ENCODE data around the gene KRTCAP3.
"Not testable (repeated sequence)": the region's sequence is repeated elsewhere in the genome, so short reads cannot be mapped to it uniquely, and the experiment has no call there.

The KRTCAP3 gene

GRCh38 chr2:27409321-27410073 is 32.7 kb upstream of the KRTCAP3 start, which contains the start of gene PPM1G:
TSS of gene PPM1G (minus strand) at chr2:27409591. CDS start at chr2:27409422, 169 bp downstream.
- no peak for TF ChIP-seq CTCF (conservative IDR thresholded peaks at IDR 0.05; ENCODE audit: low read length)
- peak within 1 kb of the TSS; percentile 88 for H3K4me3 ChIP-seq (ENCODE audit: low read length)
- peak; percentile 89 for DNase-seq (ENCODE audit: low read depth)

GRCh38 chr2:27412419-27413152 is 29.6 kb upstream of the KRTCAP3 start:
- TF ChIP-seq CTCF (conservative IDR thresholded peaks at IDR 0.05; ENCODE audit: low read length) = no peak
- no peak for DNase-seq (ENCODE audit: low read depth)
- H3K4me3 ChIP-seq (ENCODE audit: low read length) = no peak overlapping the region

GRCh38 chr2:27416151-27416550 is 26.0 kb upstream of the KRTCAP3 start:
- H3K4me3 ChIP-seq (ENCODE audit: low read length) = no peak overlapping the region
- DNase-seq (ENCODE audit: low read depth) = no peak
- no peak for TF ChIP-seq CTCF (conservative IDR thresholded peaks at IDR 0.05; ENCODE audit: low read length)

- H3K4me3 ChIP-seq (ENCODE audit: low read length) = no peak overlapping the region
- DNase-seq (ENCODE audit: low read depth) = no peak
- no peak for TF ChIP-seq CTCF (conservative IDR thresholded peaks at IDR 0.05; ENCODE audit: low read length)
Observed at GRCh38 chr2:27420996-27421395, 21.2 kb upstream of the KRTCAP3 start.

GRCh38 chr2:27421660-27422250 is 20.4 kb upstream of the KRTCAP3 start:
- TF ChIP-seq CTCF (conservative IDR thresholded peaks at IDR 0.05; ENCODE audit: low read length) = no peak
- no peak for DNase-seq (ENCODE audit: low read depth)
- H3K4me3 ChIP-seq (ENCODE audit: low read length) = no peak overlapping the region

- DNase-seq (ENCODE audit: low read depth) = no peak
- no peak for TF ChIP-seq CTCF (conservative IDR thresholded peaks at IDR 0.05; ENCODE audit: low read length)
- no peak overlapping the region for H3K4me3 ChIP-seq (ENCODE audit: low read length)
Observed at GRCh38 chr2:27422958-27423357, 19.2 kb upstream of the KRTCAP3 start.

- H3K4me3 ChIP-seq (ENCODE audit: low read length); DNase-seq (ENCODE audit: low read depth): not testable (repeated sequence)
Observed at GRCh38 chr2:27425039-27425438, 17.1 kb upstream of the KRTCAP3 start.

Measured in AG10803 (cell line).